ENCODE results near the gene CELSR3. TPM values are rescaled to one million over a fixed set of nuclear protein-coding genes. Genes with fewer than 3 reads are reported as not detected.
A peak's percentile ranks its signal among the peaks of the same experiment; 100 is the strongest.

CELSR3 gene
- total RNA-seq, 2 experiments from 2014 or later: 15.8 to 17.8 TPM

DNA sequence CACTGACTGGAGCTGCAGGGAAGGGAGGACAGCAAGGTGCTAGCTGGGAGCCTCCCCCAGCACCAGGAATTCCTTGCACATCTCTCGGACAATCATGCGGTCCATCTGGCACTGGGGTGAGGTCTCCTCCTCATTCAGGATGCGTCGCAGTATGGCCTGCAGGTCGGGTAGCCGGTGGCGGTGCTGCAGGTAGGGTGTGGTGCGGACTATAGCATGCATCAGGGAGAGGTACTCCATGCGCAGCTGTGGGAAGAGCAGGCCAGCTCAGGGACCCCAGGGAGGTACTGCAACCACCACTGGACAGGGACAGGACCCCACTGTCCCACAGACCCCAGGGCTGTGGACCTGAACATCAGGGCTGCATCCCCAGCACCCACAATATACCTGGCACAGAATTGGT, 11.8 kb upstream of the CELSR3 start:
- Mint-ChIP-seq H3K9me3 (no peaks in the 10 kb centered on the region), H3K27me3 (no peaks in the 10 kb centered on the region), H3K27ac (no peak overlapping the region), H3K36me3 (ENCODE audit: low read depth) (peaks cover 33% of the 10 kb centered on the region), H3K4me1 (ENCODE audit: low read depth) (no peaks in the 10 kb centered on the region), H3K4me3 (no peak overlapping the region)
- DNase-seq: no peak
- intact Hi-C loops (cut with micrococcal nuclease): no loop called here
- TF ChIP-seq, protein P1, sequence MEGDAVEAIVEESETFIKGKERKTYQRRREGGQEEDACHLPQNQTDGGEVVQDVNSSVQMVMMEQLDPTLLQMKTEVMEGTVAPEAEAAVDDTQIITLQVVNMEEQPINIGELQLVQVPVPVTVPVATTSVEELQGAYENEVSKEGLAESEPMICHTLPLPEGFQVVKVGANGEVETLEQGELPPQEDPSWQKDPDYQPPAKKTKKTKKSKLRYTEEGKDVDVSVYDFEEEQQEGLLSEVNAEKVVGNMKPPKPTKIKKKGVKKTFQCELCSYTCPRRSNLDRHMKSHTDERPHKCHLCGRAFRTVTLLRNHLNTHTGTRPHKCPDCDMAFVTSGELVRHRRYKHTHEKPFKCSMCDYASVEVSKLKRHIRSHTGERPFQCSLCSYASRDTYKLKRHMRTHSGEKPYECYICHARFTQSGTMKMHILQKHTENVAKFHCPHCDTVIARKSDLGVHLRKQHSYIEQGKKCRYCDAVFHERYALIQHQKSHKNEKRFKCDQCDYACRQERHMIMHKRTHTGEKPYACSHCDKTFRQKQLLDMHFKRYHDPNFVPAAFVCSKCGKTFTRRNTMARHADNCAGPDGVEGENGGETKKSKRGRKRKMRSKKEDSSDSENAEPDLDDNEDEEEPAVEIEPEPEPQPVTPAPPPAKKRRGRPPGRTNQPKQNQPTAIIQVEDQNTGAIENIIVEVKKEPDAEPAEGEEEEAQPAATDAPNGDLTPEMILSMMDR (IDR thresholded peaks at IDR 0.05): no peak
- CTCF ChIA-PET: interaction anchor here (0.7 to 1.9 kb wide), 2 partner anchors 11 to 274 kb away, joined by 3 to 5 read pairs; no protein-coding TSS in a partner anchor
- no peak for ATAC-seq
- POLR2A ChIA-PET: interaction anchor here (1.2 to 2.8 kb wide), 3 partner anchors 11 to 62 kb away, joined by 3 to 26 read pairs (median 5); partner anchors contain the start of gene CELSR3

DNA sequence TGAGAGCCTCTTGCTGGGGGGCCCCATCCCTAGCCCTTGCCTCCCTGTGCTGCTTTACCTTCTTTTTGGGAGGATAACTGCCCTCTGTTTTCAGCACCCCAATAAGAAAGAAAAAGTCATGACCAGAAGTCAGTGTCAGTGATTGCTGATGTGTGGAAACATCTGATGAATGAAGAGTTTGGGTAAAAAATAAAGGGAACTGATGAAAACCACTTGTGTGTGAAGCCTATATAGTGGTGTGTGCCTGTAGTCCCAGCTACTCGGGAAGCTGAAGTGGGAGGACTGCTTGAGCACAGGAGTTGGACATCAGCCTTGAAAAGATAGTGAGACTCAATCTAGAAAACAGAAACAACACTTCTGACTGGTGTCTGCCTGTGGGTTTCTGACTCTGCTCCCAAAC, 9.8 kb upstream of the CELSR3 start:
- H3K27ac Mint-ChIP-seq: no peak overlapping the region
- ATAC-seq: no peak

DNA sequence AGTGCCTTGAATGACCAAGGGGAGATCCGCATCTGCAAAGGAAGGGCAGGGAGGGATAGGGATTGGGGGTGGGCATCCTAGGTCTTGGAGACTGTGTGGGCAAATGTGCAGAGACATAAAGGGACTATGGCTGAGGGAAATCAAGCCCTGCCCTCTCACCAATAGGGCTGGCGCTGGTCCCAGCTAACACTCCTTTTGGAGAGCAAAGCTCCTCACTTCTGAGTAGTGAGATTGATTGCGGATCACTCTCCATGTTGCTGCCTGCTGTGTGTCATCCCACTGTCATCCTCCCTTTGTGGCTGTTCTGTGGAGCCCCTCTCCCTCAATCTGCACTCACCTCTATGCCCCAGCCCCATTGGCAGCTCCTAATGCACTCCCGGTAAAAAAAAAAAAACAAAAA, 2.2 kb upstream of the CELSR3 start:
- Mint-ChIP-seq H3K4me1 (ENCODE audit: low read depth) (peaks cover 17% of the 10 kb centered on the region), H3K4me3 (no peak overlapping the region), H3K36me3 (ENCODE audit: low read depth) (peaks cover 14% of the 10 kb centered on the region), H3K27ac (no peak overlapping the region), H3K9me3 (no peaks in the 10 kb centered on the region), H3K27me3 (peaks cover 18% of the 10 kb centered on the region)
- CTCF ChIA-PET: interaction anchor here (0.9 to 1.5 kb wide), 4 partner anchors 17 to 295 kb away, joined by 3 to 5 read pairs (median 4); no protein-coding TSS in a partner anchor
- intact Hi-C loops (cut with micrococcal nuclease): no loop called here
- DNase-seq (no peak), ATAC-seq (no peak)
- TF ChIP-seq, protein P1 (IDR thresholded peaks at IDR 0.05): no peak
- POLR2A ChIA-PET: interaction anchor here (0.5 to 4.9 kb wide), 7 partner anchors 9 to 431 kb away, joined by 3 to 26 read pairs (median 3); partner anchors contain the start of gene TMEM89

More for the DNA sequence above, 9.8 kb upstream of the CELSR3 start:
- TF ChIP-seq, protein P1 (IDR thresholded peaks at IDR 0.05): no peak
- no peak for DNase-seq
- no peaks in the 10 kb centered on the region for H3K27me3 Mint-ChIP-seq
- H3K36me3 Mint-ChIP-seq (ENCODE audit: low read depth): peaks cover 20% of the 10 kb centered on the region
- intact Hi-C loops (cut with micrococcal nuclease): no loop called here
- H3K9me3 Mint-ChIP-seq: no peaks in the 10 kb centered on the region
- H3K4me1 Mint-ChIP-seq (ENCODE audit: low read depth): no peaks in the 10 kb centered on the region
- ChIA-PET POLR2A (interaction anchor here (2.8 kb wide), 1 partner anchor 9 kb away, joined by 26 read pairs; the partner anchor contains the start of gene CELSR3), CTCF (no interaction called here)
- no peak overlapping the region for H3K4me3 Mint-ChIP-seq

DNA sequence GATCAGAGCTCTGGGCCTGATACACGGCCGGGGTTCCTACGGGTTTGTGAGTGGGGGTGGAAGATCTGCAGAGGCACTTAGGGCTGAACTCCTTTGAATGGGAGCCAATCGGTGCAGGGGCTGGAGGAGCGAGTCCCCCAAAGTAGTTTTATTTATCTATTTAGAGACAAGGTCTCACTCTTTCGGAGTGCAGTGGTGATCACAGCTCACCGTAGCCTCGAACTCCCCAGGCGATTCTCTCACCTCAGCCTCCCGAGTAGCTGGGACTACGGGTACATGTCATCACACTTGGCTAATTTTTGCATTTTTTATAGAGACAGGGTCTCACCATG, 1.6 kb upstream of the CELSR3 start:
- TF ChIP-seq, protein P1 (IDR thresholded peaks at IDR 0.05): peak; percentile 63
- peaks cover 21% of the 10 kb centered on the region for H3K27me3 Mint-ChIP-seq
- H3K9me3 Mint-ChIP-seq: no peaks in the 10 kb centered on the region
- H3K4me1 Mint-ChIP-seq (ENCODE audit: low read depth): peaks cover 17% of the 10 kb centered on the region
- ChIA-PET POLR2A (interaction anchor here (0.6 to 4.9 kb wide), 9 partner anchors 9 to 430 kb away, joined by 3 to 26 read pairs (median 3); no protein-coding TSS in a partner anchor), CTCF (interaction anchor here (0.6 to 1.8 kb wide), 10 partner anchors 9 to 326 kb away, joined by 3 to 5 read pairs (median 4); partner anchors contain the start of gene P4HTM)
- DNase-seq: no peak
- H3K27ac Mint-ChIP-seq: no peak overlapping the region
- peak overlapping the region; percentile 82 for H3K4me3 Mint-ChIP-seq
- no peak for ATAC-seq
- peaks cover 14% of the 10 kb centered on the region for H3K36me3 Mint-ChIP-seq (ENCODE audit: low read depth)
- intact Hi-C loops (cut with micrococcal nuclease): no loop called here

Measured in activated CD8-positive, alpha-beta T cell treated with anti-CD3 and anti-CD28 coated beads for 36 hours (primary cell).